Measurements from ENCODE around the gene NOSTRIN.
"Not testable (repeated sequence)": the region's sequence is repeated elsewhere in the genome, so short reads cannot be mapped to it uniquely, and the experiment has no call there.

The NOSTRIN gene

DNA sequence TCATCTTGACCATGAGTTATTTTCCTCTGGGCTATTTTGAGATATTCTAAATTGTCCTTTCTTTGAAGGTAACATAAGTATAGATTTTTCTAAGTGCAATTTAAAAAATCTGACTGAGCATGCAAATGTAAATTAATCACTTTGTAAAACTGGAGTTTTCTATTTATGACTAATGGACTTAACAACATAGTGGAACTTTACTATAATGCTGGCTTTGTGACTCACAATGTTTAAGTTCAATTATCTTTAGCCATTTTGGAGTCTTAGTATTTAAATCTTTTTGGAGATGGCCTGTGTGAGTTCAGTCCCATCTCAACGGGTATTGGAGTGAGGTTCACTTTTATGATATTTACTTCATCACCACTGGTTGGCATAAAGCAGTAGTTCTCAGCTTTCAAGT lies 35.2 kb upstream of the NOSTRIN start:
- no peak for FAIRE-seq
- DNase-seq (ENCODE audit: insufficient read length, low spot score): no peak
- TF ChIP-seq, protein P1, sequence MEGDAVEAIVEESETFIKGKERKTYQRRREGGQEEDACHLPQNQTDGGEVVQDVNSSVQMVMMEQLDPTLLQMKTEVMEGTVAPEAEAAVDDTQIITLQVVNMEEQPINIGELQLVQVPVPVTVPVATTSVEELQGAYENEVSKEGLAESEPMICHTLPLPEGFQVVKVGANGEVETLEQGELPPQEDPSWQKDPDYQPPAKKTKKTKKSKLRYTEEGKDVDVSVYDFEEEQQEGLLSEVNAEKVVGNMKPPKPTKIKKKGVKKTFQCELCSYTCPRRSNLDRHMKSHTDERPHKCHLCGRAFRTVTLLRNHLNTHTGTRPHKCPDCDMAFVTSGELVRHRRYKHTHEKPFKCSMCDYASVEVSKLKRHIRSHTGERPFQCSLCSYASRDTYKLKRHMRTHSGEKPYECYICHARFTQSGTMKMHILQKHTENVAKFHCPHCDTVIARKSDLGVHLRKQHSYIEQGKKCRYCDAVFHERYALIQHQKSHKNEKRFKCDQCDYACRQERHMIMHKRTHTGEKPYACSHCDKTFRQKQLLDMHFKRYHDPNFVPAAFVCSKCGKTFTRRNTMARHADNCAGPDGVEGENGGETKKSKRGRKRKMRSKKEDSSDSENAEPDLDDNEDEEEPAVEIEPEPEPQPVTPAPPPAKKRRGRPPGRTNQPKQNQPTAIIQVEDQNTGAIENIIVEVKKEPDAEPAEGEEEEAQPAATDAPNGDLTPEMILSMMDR (IDR thresholded peaks at IDR 0.05; ENCODE audit: insufficient read depth, missing control alignments): no peak

GRCh38 chr2:168768357-168768756 lies 34.1 kb upstream of the NOSTRIN start:
- FAIRE-seq: not testable (repeated sequence)

GRCh38 chr2:168770796-168771195 lies 31.6 kb upstream of the NOSTRIN start:
- TF ChIP-seq, protein P1 (IDR thresholded peaks at IDR 0.05; ENCODE audit: insufficient read depth, missing control alignments): no peak
- FAIRE-seq (no peak), DNase-seq (ENCODE audit: insufficient read length, low spot score) (no peak)

More at GRCh38 chr2:168768357-168768756, 34.1 kb upstream of the NOSTRIN start:
- DNase-seq (ENCODE audit: insufficient read length, low spot score): not testable (repeated sequence)

DNA sequence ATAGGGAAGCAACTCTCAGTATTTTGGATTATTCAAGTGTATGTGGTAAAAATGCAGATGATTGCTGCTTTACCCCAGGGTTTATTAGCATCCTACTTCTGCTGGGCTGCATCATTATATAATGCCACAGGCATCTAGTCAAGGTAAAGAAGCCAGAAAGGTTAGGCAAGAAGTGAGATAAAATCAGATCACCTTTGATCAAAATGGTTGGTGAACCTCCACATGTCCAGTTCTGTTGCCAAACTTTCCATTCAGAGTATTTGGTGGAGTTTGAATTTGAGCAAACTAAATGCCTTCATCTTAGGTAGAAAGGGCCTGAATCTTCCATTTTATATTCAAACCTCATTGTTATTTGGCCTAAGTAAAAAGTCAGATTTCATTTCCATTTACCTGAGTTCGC lies 29.7 kb upstream of the NOSTRIN start:
- TF ChIP-seq, protein P1 (IDR thresholded peaks at IDR 0.05; ENCODE audit: insufficient read depth, missing control alignments): no peak
- DNase-seq (ENCODE audit: insufficient read length, low spot score) (no peak), FAIRE-seq (no peak)

- DNase-seq (ENCODE audit: insufficient read length, low spot score): no peak
- TF ChIP-seq, protein P1 (IDR thresholded peaks at IDR 0.05; ENCODE audit: insufficient read depth, missing control alignments): no peak
- no peak for FAIRE-seq
Measured at GRCh38 chr2:168773128-168773527, 29.3 kb upstream of the NOSTRIN start.

- TF ChIP-seq, protein P1 (IDR thresholded peaks at IDR 0.05; ENCODE audit: insufficient read depth, missing control alignments): peak; percentile 42
- DNase-seq (ENCODE audit: insufficient read length, low spot score) (no peak), FAIRE-seq (no peak)
Measured at GRCh38 chr2:168773719-168774521, 28.5 kb upstream of the NOSTRIN start.

GRCh38 chr2:168775837-168776236 lies 26.6 kb upstream of the NOSTRIN start:
- DNase-seq (ENCODE audit: insufficient read length, low spot score) (no peak), FAIRE-seq (no peak)
- TF ChIP-seq, protein P1 (IDR thresholded peaks at IDR 0.05; ENCODE audit: insufficient read depth, missing control alignments): no peak

Data from D721Med (cell line).